Lung (tissue), 12 donors: ENCODE results near the gene ASTN1. TPM values are rescaled to one million over a fixed set of nuclear protein-coding genes. Genes with fewer than 3 reads are reported as not detected.

Experiments used
- ATAC-seq: fragments of 200-7000 bp; cut with Tn5 transposase; one replicate; pipeline ENCODE4 v1.9.1; 2020; ENCODE audit warnings: moderate number of reproducible peaks; ENCODE audit not compliant: insufficient read depth, low FRiP score
- DNase-seq, 3 donors: peaks; one replicate each; pipeline ENCODE4 v3.0.0-alpha.2; 2013 to 2017
- H3K27ac ChIP-seq, 2 donors: one replicate each; pipeline ENCODE4 v1.5.1; 2013; ENCODE audit warnings: mild to moderate bottlenecking in 2 of 2, moderate library complexity in 2 of 2, control low read depth in 1 of 2, inconsistent platforms in 1 of 2, low read depth in 1 of 2, low read length in 1 of 2
- H3K27me3 ChIP-seq, 3 donors: one replicate each; pipeline ENCODE4 v1.5.1; 2013; ENCODE audit warnings: low read length in 2 of 3; ENCODE audit not compliant: control insufficient read depth in 3 of 3, insufficient read depth in 3 of 3
- H3K36me3 ChIP-seq, 4 donors: one replicate each; pipeline ENCODE4 v1.5.1; 2013; ENCODE audit warnings: low read length in 4 of 4, mild to moderate bottlenecking in 1 of 4, moderate library complexity in 1 of 4; ENCODE audit not compliant: control insufficient read depth in 4 of 4, insufficient read depth in 4 of 4
- H3K4me1 ChIP-seq, 5 donors: one replicate each; pipeline ENCODE4 v1.5.1; 2013; ENCODE audit warnings: low read length in 5 of 5, mild to moderate bottlenecking in 2 of 5, moderate library complexity in 1 of 5; ENCODE audit not compliant: control insufficient read depth in 5 of 5, insufficient read depth in 5 of 5
- H3K4me3 ChIP-seq: one replicate; pipeline ENCODE4 v1.5.1; 2013; ENCODE audit warnings: mild to moderate bottlenecking, control low read depth, moderate library complexity
- H3K9ac ChIP-seq, 2 donors: one replicate each; pipeline ENCODE4 v1.5.1; 2013; ENCODE audit warnings: low read length in 2 of 2, control low read depth in 1 of 2; ENCODE audit not compliant: insufficient read depth in 1 of 2
- H3K9me3 ChIP-seq, 4 donors: one replicate each; pipeline ENCODE4 v1.5.1; 2013; ENCODE audit warnings: low read length in 3 of 4, mild to moderate bottlenecking in 1 of 4, moderate library complexity in 1 of 4; ENCODE audit not compliant: control insufficient read depth in 4 of 4, insufficient read depth in 3 of 4
- CTCF ChIP-seq: IDR thresholded peaks from 2 replicates; pipeline ENCODE4 v1.5.1; 2012; ENCODE audit warnings: mild to moderate bottlenecking; ENCODE audit errors: control extremely low read depth, extremely low read depth
- WGBS, 2 donors: extraction: QIAGEN DNeasy Blood & Tissue Kit; methylation state at CpG; one replicate each; pipeline ENCODE4 v1.1.7; 2013; 5-methylcytosine and 5-hydroxymethylcytosine counted together
- polyA plus RNA-seq, 2 donors: library from polyadenylated mRNA; stranded (reverse); fragments of 200-250 nt; gene quantifications; one replicate each; pipeline ENCODE4 v1.2.1, GENCODE V29; 2013
- total RNA-seq, 2 donors: library from RNA; depleted of rRNA in 1 of 2; stranded (reverse); fragments of >200 nt in 1 of 2; gene quantifications; one replicate each; pipeline ENCODE4 v1.2.1, GENCODE V29; 2014 to 2021
- donor health status: control.
- donor health status: control.
- donor health status: Bipolar disorder and iron deficiency.
- donor health status: healthy.
- donor health status: DM: yes; HTN: yes; CAD: no.

ASTN1 gene
- total and polyA plus RNA-seq, 4 donors = 0.03 to 3.6 (median 0.08) TPM

- Histone ChIP-seq H3K4me1 (no peaks in the 10 kb centered on the region), H3K9ac (no peak overlapping the region), H3K27ac (no peak overlapping the region), H3K27me3 (no peaks in the 10 kb centered on the region), H3K9me3 (peaks cover 0 to 2% (median 0%) of the 10 kb centered on the region in 4 donors), H3K36me3 (no peaks in the 10 kb centered on the region), H3K4me3 (no peak overlapping the region)
- no peak for TF ChIP-seq CTCF
- no peak for ATAC-seq
- no peak for DNase-seq
- WGBS, 2 donors = 69 to 77% methylated on average over 1 of the region's 1 CpG
These were observed 154.2 kb downstream of the ASTN1 start for GRCh38 chr1:177010211-177010825.

GRCh38 chr1:177008653-177009052 is 155.9 kb downstream of the ASTN1 start:
- WGBS, 2 donors = 77 to 79% methylated on average over 3 of the region's 3 CpGs
- ATAC-seq = no peak
- no peaks in the 10 kb centered on the region for H3K4me1 ChIP-seq
- H3K27ac ChIP-seq = no peak overlapping the region
- H3K36me3 ChIP-seq = no peaks in the 10 kb centered on the region
- no peaks in the 10 kb centered on the region for H3K27me3 ChIP-seq
- DNase-seq = no peak
- H3K9me3 ChIP-seq = peaks cover 0 to 2% (median 0%) of the 10 kb centered on the region in 4 donors
- no peak overlapping the region for H3K9ac ChIP-seq
- no peak for TF ChIP-seq CTCF
- no peak overlapping the region for H3K4me3 ChIP-seq

GRCh38 chr1:177007437-177008161 is 156.9 kb downstream of the ASTN1 start:
- Histone ChIP-seq H3K27me3 (no peaks in the 10 kb centered on the region), H3K4me1 (no peaks in the 10 kb centered on the region), H3K9ac (no peak overlapping the region), H3K4me3 (no peak overlapping the region), H3K36me3 (no peaks in the 10 kb centered on the region), H3K27ac (no peak overlapping the region), H3K9me3 (peaks cover 0 to 2% (median 0%) of the 10 kb centered on the region in 4 donors)
- WGBS, 2 donors = 61 to 68% methylated on average over 8 of the region's 8 CpGs
- DNase-seq = peak in 2 of 3 donors; percentile 6 to 44
- ATAC-seq = no peak
- no peak for TF ChIP-seq CTCF
